Limb (tissue), 2 donors: Measurements from ENCODE around the gene TAS2R16.

ENCODE experiments used
- DNase-seq, 2 donors: peaks; one replicate each; pipeline ENCODE4 v3.0.0-alpha.2; 2016; ENCODE audit errors: extremely low spot score in 2 of 2

TAS2R16 gene

GRCh38 chr7:122995600-122995999, at the start of gene TAS2R16:
TSS of gene TAS2R16 (minus strand) at chr7:122995700. CDS start at chr7:122995634, 66 bp downstream.
- no peak for DNase-seq

- no peak for DNase-seq
These were observed 48.1 kb upstream of the TAS2R16 start for GRCh38 chr7:123043642-123044041.

- no peak for DNase-seq
These were observed 45.6 kb upstream of the TAS2R16 start for GRCh38 chr7:123041101-123041500.

- no peak for DNase-seq
These were observed 43.8 kb upstream of the TAS2R16 start for GRCh38 chr7:123039269-123039668.

- DNase-seq: no peak
These were observed 38.6 kb upstream of the TAS2R16 start for GRCh38 chr7:123034106-123034505.

GRCh38 chr7:123030631-123031030, 35.1 kb upstream of the TAS2R16 start:
- no peak for DNase-seq

GRCh38 chr7:123028339-123028738, 32.8 kb upstream of the TAS2R16 start:
- no peak for DNase-seq

- no peak for DNase-seq
These were observed 30.8 kb upstream of the TAS2R16 start for GRCh38 chr7:123026251-123026650.

GRCh38 chr7:123024989-123025758, 29.7 kb upstream of the TAS2R16 start:
- no peak for DNase-seq

- no peak for DNase-seq
These were observed 27.6 kb upstream of the TAS2R16 start for GRCh38 chr7:123023126-123023525.

- DNase-seq: no peak
These were observed 27.1 kb upstream of the TAS2R16 start for GRCh38 chr7:123022576-123022975.

- no peak for DNase-seq
These were observed 16.9 kb upstream of the TAS2R16 start for GRCh38 chr7:123012435-123012834.

- no peak for DNase-seq
These were observed 16.4 kb upstream of the TAS2R16 start for GRCh38 chr7:123011766-123012369.

- no peak for DNase-seq
These were observed 9.4 kb upstream of the TAS2R16 start for GRCh38 chr7:123004931-123005330.

GRCh38 chr7:123003539-123004126, 8.1 kb upstream of the TAS2R16 start:
- DNase-seq: no peak

- DNase-seq: no peak
These were observed 5.9 kb downstream of the TAS2R16 start for GRCh38 chr7:122989577-122989976.

GRCh38 chr7:122989041-122989440, 6.5 kb downstream of the TAS2R16 start:
- DNase-seq: no peak

GRCh38 chr7:122988333-122988732, 7.2 kb downstream of the TAS2R16 start:
- no peak for DNase-seq

- DNase-seq: no peak
These were observed 8.0 kb downstream of the TAS2R16 start for GRCh38 chr7:122987463-122987862.

- DNase-seq: no peak
These were observed 11.5 kb downstream of the TAS2R16 start for GRCh38 chr7:122984021-122984420.

- no peak for DNase-seq
These were observed 12.2 kb downstream of the TAS2R16 start for GRCh38 chr7:122983261-122983660.

GRCh38 chr7:122975341-122975740, 20.2 kb downstream of the TAS2R16 start:
- no peak for DNase-seq

GRCh38 chr7:122974229-122974628, 21.3 kb downstream of the TAS2R16 start:
- no peak for DNase-seq
